HG03039 (cell line): ENCODE data around the gene PXDC1.
"Not testable (repeated sequence)": the region's sequence is repeated elsewhere in the genome, so short reads cannot be mapped to it uniquely, and the experiment has no call there.

Experiments
- ATAC-seq: cut with Tn5 transposase; IDR thresholded peaks from one replicate; pipeline ENCODE4 v1.9.1; 2021; ENCODE audit warnings: mild to moderate bottlenecking, moderate library complexity; ENCODE audit not compliant: unreplicated experiment

Gene PXDC1

GRCh38 chr6:3677351-3677750 lies 74.2 kb downstream of the PXDC1 start:
- ATAC-seq, result not testable (repeated sequence)
